Small intestine (tissue), 7 donors: ENCODE measurements around the gene PSD2. TPM values are rescaled to one million over a fixed set of nuclear protein-coding genes. Genes with fewer than 3 reads are reported as not detected.

Source experiments
- DNase-seq, 2 donors: peaks; one replicate each; pipeline versions ENCODE4 v3.0.0 to v3.0.0-alpha.2; 2013
- FAIRE-seq: peaks from 2 replicates; lab custom pipeline; 2012; peaks lifted over from hg19 to GRCh38; lab: Jason Lieb, UNC
- H3K27ac ChIP-seq, 3 donors: one replicate each; pipeline ENCODE4 v1.5.1; 2013; ENCODE audit warnings: low read length in 2 of 3, mild to moderate bottlenecking in 2 of 3, control low read depth in 1 of 3, inconsistent platforms in 1 of 3, low read depth in 1 of 3, moderate library complexity in 1 of 3
- H3K27me3 ChIP-seq, 3 donors: one replicate each; pipeline ENCODE4 v1.6.1; 2013; ENCODE audit warnings: low read length in 3 of 3, inconsistent platforms in 1 of 3; ENCODE audit not compliant: control insufficient read depth in 3 of 3, insufficient read depth in 3 of 3
- H3K36me3 ChIP-seq, 3 donors: one replicate each; pipeline ENCODE4 v1.6.1; 2013; ENCODE audit warnings: low read length in 3 of 3, inconsistent platforms in 1 of 3, low read depth in 1 of 3, mild to moderate bottlenecking in 1 of 3, moderate library complexity in 1 of 3; ENCODE audit not compliant: control insufficient read depth in 3 of 3, insufficient read depth in 2 of 3
- H3K4me1 ChIP-seq, 3 donors: one replicate each; pipeline ENCODE4 v1.6.1; 2013; ENCODE audit warnings: low read length in 2 of 3, inconsistent platforms in 1 of 3, low read depth in 1 of 3, mild to moderate bottlenecking in 1 of 3, moderate library complexity in 1 of 3; ENCODE audit not compliant: control insufficient read depth in 3 of 3, insufficient read depth in 2 of 3
- H3K4me3 ChIP-seq, 3 donors: one replicate each; pipeline ENCODE4 v1.5.1; 2013; ENCODE audit warnings: low read length in 3 of 3, control low read depth in 1 of 3, inconsistent platforms in 1 of 3, low read depth in 1 of 3, mild to moderate bottlenecking in 1 of 3, moderate library complexity in 1 of 3
- H3K9me3 ChIP-seq, 2 donors: one replicate each; pipeline ENCODE4 v1.6.1; 2013; ENCODE audit warnings: low read depth in 1 of 2, low read length in 1 of 2; ENCODE audit not compliant: control insufficient read depth in 2 of 2, insufficient read depth in 1 of 2
- WGBS, 3 donors: extraction: QIAGEN DNeasy Blood & Tissue Kit; methylation state at CpG; one replicate each; pipeline ENCODE4 v1.1.7; 2013; 5-methylcytosine and 5-hydroxymethylcytosine counted together
- polyA plus RNA-seq, 4 donors: library from polyadenylated mRNA; stranded (reverse) in 3 of 4; unstranded in 1 of 4; fragments of 200-250 nt in 3 of 4; fragments of 120-200 nt in 1 of 4; gene quantifications; one replicate each; pipeline versions ENCODE4 v1.2.1 to v1.2.3, GENCODE V29; 2013
- donor health status: healthy with polysubstance abuse.
- donor health status: control.
- donor health status: control.
- donor health status: Bipolar disorder and iron deficiency.
- donor health status: healthy.

Gene PSD2
- polyA plus RNA-seq, 4 donors = 0.12 to 0.34 TPM; not detected in 2

DNA sequence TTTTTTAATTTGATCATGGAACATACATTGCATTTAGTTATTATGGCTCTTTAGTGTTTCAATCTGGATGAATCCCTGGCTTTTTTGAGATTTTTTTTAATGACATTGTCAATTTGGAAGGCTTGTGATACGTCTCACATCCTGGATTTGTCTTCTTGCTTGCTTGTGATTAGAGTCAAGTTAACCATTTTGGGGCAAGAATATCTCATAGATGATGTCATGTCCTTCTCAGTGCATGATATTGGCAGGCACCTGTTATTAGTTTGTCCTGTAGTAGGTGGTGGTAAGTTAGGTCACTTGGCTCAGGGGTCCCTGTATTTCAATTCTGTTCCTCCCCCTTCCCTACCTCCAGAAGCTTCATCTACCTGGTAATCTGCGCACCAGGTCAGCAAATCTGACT lies 3.3 kb downstream of the PSD2 start:
- 51 to 79% (median 75%) methylated on average over 2 of the region's 2 CpGs for WGBS, 3 donors
- peaks cover 0 to 74% (median 30%) of the 10 kb centered on the region in 3 donors for H3K27me3 ChIP-seq

DNA sequence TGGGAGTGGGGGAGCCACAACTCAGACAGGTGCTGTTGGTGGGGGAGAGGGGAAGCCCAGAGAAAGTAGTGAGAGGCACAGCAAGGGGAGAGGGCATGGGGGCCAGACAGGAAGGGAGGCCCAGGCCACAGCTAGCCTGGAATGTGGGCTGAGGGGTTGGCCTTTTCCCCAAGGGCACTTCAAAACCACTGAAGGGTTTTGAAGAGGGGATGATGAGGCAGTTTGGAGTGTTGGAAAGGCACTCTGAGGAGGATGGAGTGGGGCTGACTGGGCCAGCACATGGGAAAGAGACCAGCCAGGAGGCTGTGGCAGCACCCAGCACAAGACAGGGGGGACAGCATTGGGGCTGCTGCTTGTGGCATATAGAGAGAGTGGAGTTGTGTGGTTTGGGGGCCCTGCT lies 3.8 kb downstream of the PSD2 start:
- peaks cover 0 to 70% (median 28%) of the 10 kb centered on the region in 3 donors for H3K27me3 ChIP-seq
- FAIRE-seq = no peak
- no peak overlapping the region for H3K27ac ChIP-seq
- H3K36me3 ChIP-seq = no peaks in the 10 kb centered on the region
- H3K9me3 ChIP-seq = no peaks in the 10 kb centered on the region
- no peak overlapping the region for H3K4me3 ChIP-seq
- DNase-seq = no peak
- no peaks in the 10 kb centered on the region for H3K4me1 ChIP-seq

More for the DNA sequence above, 3.3 kb downstream of the PSD2 start:
- Histone ChIP-seq H3K36me3 (no peaks in the 10 kb centered on the region), H3K4me3 (no peak overlapping the region), H3K9me3 (no peaks in the 10 kb centered on the region), H3K27ac (no peak overlapping the region), H3K4me1 (no peaks in the 10 kb centered on the region)
- DNase-seq (no peak), FAIRE-seq (no peak)

DNA sequence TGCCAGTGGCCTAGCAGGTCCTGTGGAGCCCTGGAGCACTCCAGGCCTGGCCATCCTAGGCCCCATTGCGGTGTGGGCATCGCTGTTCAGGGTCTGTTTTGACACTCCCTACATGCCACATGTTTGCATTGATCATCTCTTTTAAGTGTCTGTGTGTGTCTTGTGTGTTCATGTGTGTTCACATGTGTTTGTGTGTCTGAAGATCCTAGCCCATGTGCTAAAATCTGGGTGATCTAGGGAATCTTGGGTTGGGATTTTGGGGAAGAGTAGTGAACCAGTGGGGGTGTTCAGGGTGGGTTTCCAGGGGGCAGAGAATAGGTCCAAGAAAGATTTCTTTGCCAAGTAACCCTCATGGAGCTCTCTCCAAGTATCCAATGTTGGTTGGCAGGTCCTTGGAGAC lies 8.4 kb downstream of the PSD2 start:
- FAIRE-seq = no peak
- H3K4me3 ChIP-seq = no peak overlapping the region
- H3K27ac ChIP-seq = no peak overlapping the region
- H3K9me3 ChIP-seq = no peaks in the 10 kb centered on the region
- peaks cover 0 to 44% (median 2%) of the 10 kb centered on the region in 3 donors for H3K27me3 ChIP-seq
- no peaks in the 10 kb centered on the region for H3K36me3 ChIP-seq
- no peak for DNase-seq
- no peaks in the 10 kb centered on the region for H3K4me1 ChIP-seq
- 91 to 95% (median 94%) methylated on average over 2 of the region's 2 CpGs for WGBS, 3 donors

GRCh38 chr5:139804800-139805397 lies 9.3 kb downstream of the PSD2 start:
- H3K9me3 ChIP-seq = no peaks in the 10 kb centered on the region
- no peaks in the 10 kb centered on the region for H3K36me3 ChIP-seq
- H3K27me3 ChIP-seq = peaks cover 0 to 35% (median 0%) of the 10 kb centered on the region in 3 donors
- DNase-seq = no peak
- WGBS, 3 donors = 91 to 92% (median 92%) methylated on average over 17 of the region's 17 CpGs
- H3K27ac ChIP-seq = no peak overlapping the region
- no peak for FAIRE-seq
- no peaks in the 10 kb centered on the region for H3K4me1 ChIP-seq
- H3K4me3 ChIP-seq = no peak overlapping the region

DNA sequence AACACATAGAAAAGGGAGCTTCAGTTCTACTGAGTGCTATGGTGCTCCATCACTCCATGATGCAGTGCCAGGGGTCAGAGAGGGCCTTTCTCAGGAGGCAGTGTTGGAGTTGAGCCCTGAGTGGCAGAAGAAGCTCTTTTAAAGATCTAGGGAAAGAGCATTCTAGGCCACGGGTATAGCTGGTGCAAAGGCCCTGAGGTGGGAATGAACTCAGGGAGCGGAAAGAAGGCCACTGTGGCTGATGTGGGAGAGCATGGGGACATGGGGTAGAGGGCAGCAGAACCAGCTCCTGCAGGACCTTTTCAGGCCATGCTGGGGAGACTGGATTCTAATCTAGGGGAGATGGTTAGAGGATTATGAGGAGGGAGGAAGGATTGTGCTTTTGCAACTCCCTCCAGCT lies 9.9 kb downstream of the PSD2 start:
- DNase-seq = no peak
- H3K27me3 ChIP-seq = peaks cover 0 to 30% (median 0%) of the 10 kb centered on the region in 3 donors
- H3K4me1 ChIP-seq = no peaks in the 10 kb centered on the region
- H3K4me3 ChIP-seq = no peak overlapping the region
- no peak overlapping the region for H3K27ac ChIP-seq
- no peaks in the 10 kb centered on the region for H3K9me3 ChIP-seq
- FAIRE-seq = no peak
- no peaks in the 10 kb centered on the region for H3K36me3 ChIP-seq
- 78 to 88% (median 81%) methylated on average over 2 of the region's 2 CpGs for WGBS, 3 donors

DNA sequence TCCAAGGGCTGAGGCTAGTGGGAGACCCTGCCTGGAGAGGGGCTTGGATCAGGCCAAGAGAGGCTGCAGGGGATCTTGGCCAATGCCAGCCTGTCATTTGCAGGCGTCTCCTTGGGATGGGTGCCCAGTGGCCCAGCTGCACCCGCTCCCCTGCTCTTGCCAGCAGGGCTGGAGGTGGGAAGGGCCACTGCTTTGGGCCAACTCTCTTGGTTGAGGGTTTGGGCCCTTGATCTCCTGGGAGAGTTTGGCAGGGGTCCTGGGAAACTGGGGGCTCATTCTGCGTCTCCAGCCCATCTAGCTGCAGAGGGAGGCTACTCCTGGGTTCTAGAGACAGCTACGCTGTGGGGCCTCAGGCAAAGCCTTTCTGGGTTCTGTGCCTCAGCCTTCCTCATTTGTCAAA lies 10.5 kb downstream of the PSD2 start:
- Histone ChIP-seq H3K4me3 (no peak overlapping the region), H3K27me3 (peaks cover 0 to 25% (median 0%) of the 10 kb centered on the region in 3 donors), H3K9me3 (no peaks in the 10 kb centered on the region), H3K27ac (no peak overlapping the region), H3K4me1 (no peaks in the 10 kb centered on the region), H3K36me3 (no peaks in the 10 kb centered on the region)
- DNase-seq = no peak
- 79 to 87% (median 83%) methylated on average over 4 of the region's 4 CpGs for WGBS, 3 donors
- FAIRE-seq = no peak

DNA sequence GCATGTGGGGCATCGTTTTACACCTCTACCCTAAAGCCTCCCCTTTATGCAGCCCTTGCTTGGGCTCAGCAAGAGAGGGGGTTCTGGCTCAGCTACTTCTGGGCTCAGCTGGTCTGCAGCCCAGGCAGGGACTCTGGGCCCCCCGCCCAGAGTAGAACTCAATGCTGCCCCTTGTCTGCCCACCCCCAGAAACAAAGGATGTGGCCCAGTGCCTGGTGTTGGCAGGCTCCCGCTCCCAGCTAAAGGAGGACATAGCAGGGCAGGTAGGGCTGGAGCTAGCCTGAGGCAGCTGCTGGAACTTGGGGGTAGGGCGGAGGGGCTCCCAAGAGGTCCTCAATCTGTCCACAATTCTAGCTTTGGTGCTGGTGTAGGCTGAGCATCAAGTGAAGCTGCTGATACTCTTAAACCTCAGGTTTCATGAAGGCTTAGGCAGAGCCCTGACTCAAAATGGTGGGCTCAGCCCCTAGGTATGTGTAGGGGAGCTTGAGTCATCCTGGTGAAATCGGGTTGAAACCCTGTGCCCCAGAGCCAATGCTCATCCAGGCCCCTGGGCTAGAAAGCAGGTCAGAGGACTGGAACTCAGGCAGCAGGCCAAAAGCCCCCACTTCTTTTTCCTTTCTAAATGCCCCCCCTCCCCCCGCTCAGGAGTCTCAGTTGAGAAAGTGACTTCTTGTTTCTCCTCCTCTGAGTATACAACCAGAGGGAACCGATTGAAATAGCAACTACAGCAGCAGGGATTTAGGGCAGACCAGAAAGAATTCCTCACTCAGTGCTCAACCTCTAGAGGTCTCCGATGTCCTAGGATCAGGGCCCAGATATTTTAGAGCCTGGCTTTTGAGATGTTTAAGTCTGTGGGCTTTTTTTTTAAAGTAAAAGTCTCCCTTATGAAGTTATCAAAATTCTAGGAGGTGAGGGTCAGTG lies 11.4 kb downstream of the PSD2 start:
- no peaks in the 10 kb centered on the region for H3K9me3 ChIP-seq
- H3K27me3 ChIP-seq = peaks cover 0 to 24% (median 0%) of the 10 kb centered on the region in 3 donors
- no peak overlapping the region for H3K4me3 ChIP-seq
- H3K36me3 ChIP-seq = no peaks in the 10 kb centered on the region
- no peak for FAIRE-seq
- no peak for DNase-seq
- H3K4me1 ChIP-seq = no peaks in the 10 kb centered on the region
- 63 to 67% (median 64%) methylated on average over 8 of the region's 8 CpGs for WGBS, 3 donors
- H3K27ac ChIP-seq = no peak overlapping the region

GRCh38 chr5:139807647-139808030 lies 12.0 kb downstream of the PSD2 start:
- peaks cover 0 to 17% (median 0%) of the 10 kb centered on the region in 3 donors for H3K27me3 ChIP-seq
- H3K4me3 ChIP-seq = no peak overlapping the region
- H3K9me3 ChIP-seq = no peaks in the 10 kb centered on the region
- no peak for DNase-seq
- no peaks in the 10 kb centered on the region for H3K36me3 ChIP-seq
- FAIRE-seq = no peak
- no peak overlapping the region for H3K27ac ChIP-seq
- WGBS, 3 donors = 62 to 70% (median 66%) methylated on average over 6 of the region's 6 CpGs
- H3K4me1 ChIP-seq = no peaks in the 10 kb centered on the region
